ENCODE results near the gene NRXN2. TPM values are rescaled to one million over a fixed set of nuclear protein-coding genes. Genes with fewer than 3 reads are reported as not detected.

Gene NRXN2
- total RNA-seq, 1 donor from 2014 or later: 2.2 TPM

- no peak for DNase-seq (ENCODE audit: low spot score)
- no peaks in the 10 kb centered on the region for H3K9me3 ChIP-seq (ENCODE audit: low read depth)
- Mint-ChIP-seq H3K4me1 (peaks cover 31% of the 10 kb centered on the region), H3K36me3 (no peaks in the 10 kb centered on the region), H3K27me3 (ENCODE audit: insufficient read depth, low read depth) (peaks cover 17% of the 10 kb centered on the region), H3K9me3 (no peaks in the 10 kb centered on the region), H3K4me3 (no peak overlapping the region), H3K27ac (no peak overlapping the region)
- H3K27ac ChIP-seq: no peak overlapping the region
- no peak overlapping the region for H2AFZ ChIP-seq (replicated peaks)
- H3K4me3 ChIP-seq: no peak overlapping the region
- H3F3A ChIP-seq (ENCODE audit: low read depth): peaks cover 15% of the 10 kb centered on the region
- H3K79me2 ChIP-seq (ENCODE audit: low read depth): no peaks in the 10 kb centered on the region
- H3K4me2 ChIP-seq: no peak overlapping the region
- TF ChIP-seq CTCF (IDR thresholded peaks at IDR 0.05): no peak
- TF ChIP-seq EZH2phosphoT487 (IDR thresholded peaks at IDR 0.05): no peak
- no peak for TF ChIP-seq EZH2 (IDR thresholded peaks at IDR 0.05)
- no peak overlapping the region for H3K9ac ChIP-seq
- H3K4me1 ChIP-seq: peaks cover 14% of the 10 kb centered on the region
- no peaks in the 10 kb centered on the region for H3K36me3 ChIP-seq
- H3K27me3 ChIP-seq: peaks cover 31% of the 10 kb centered on the region
- peaks cover 2% of the 10 kb centered on the region for H4K20me1 ChIP-seq (ENCODE audit: low read depth)
Measured at GRCh38 chr11:64647019-64647779, 75.8 kb downstream of the NRXN2 start.

GRCh38 chr11:64644647-64645275, 78.2 kb downstream of the NRXN2 start:
- H3K79me2 ChIP-seq (ENCODE audit: low read depth): no peaks in the 10 kb centered on the region
- Mint-ChIP-seq H3K27ac (no peak overlapping the region), H3K9me3 (no peaks in the 10 kb centered on the region), H3K36me3 (no peaks in the 10 kb centered on the region), H3K4me3 (peak overlapping the region; percentile 91), H3K27me3 (ENCODE audit: insufficient read depth, low read depth) (peaks cover 10% of the 10 kb centered on the region), H3K4me1 (peaks cover 31% of the 10 kb centered on the region)
- no peak overlapping the region for H3K9ac ChIP-seq
- H3K4me2 ChIP-seq: peak overlapping the region; percentile 90
- no peak overlapping the region for H3K27ac ChIP-seq
- H3K9me3 ChIP-seq (ENCODE audit: low read depth): no peaks in the 10 kb centered on the region
- H3K4me1 ChIP-seq: peaks cover 14% of the 10 kb centered on the region
- peak; percentile 72 for DNase-seq (ENCODE audit: low spot score)
- H4K20me1 ChIP-seq (ENCODE audit: low read depth): peaks cover 15% of the 10 kb centered on the region
- no peaks in the 10 kb centered on the region for H3K36me3 ChIP-seq
- peak overlapping the region; percentile 80 for H3K4me3 ChIP-seq
- H3F3A ChIP-seq (ENCODE audit: low read depth): peaks cover 15% of the 10 kb centered on the region
- H3K27me3 ChIP-seq: peaks cover 55% of the 10 kb centered on the region
- H2AFZ ChIP-seq (replicated peaks): no peak overlapping the region
- TF ChIP-seq CTCF (IDR thresholded peaks at IDR 0.05): peak; percentile 30
- TF ChIP-seq EZH2 (IDR thresholded peaks at IDR 0.05): no peak

GRCh38 chr11:64643920-64644646, 78.9 kb downstream of the NRXN2 start:
- Histone ChIP-seq H4K20me1 (ENCODE audit: low read depth) (peaks cover 15% of the 10 kb centered on the region), H3K4me3 (peak overlapping the region; percentile 80), H3K9ac (no peak overlapping the region), H3F3A (ENCODE audit: low read depth) (peaks cover 15% of the 10 kb centered on the region), H3K4me2 (peak overlapping the region; percentile 90), H2AFZ (replicated peaks) (no peak overlapping the region), H3K4me1 (peaks cover 14% of the 10 kb centered on the region), H3K27ac (no peak overlapping the region), H3K36me3 (no peaks in the 10 kb centered on the region), H3K27me3 (peaks cover 62% of the 10 kb centered on the region), H3K79me2 (ENCODE audit: low read depth) (no peaks in the 10 kb centered on the region), H3K9me3 (ENCODE audit: low read depth) (no peaks in the 10 kb centered on the region)
- Mint-ChIP-seq H3K27me3 (ENCODE audit: insufficient read depth, low read depth) (peaks cover 7% of the 10 kb centered on the region), H3K27ac (no peak overlapping the region), H3K4me1 (peaks cover 26% of the 10 kb centered on the region), H3K4me3 (peak overlapping the region; percentile 91), H3K9me3 (no peaks in the 10 kb centered on the region), H3K36me3 (no peaks in the 10 kb centered on the region)
- no peak for TF ChIP-seq EZH2phosphoT487 (IDR thresholded peaks at IDR 0.05)
- TF ChIP-seq EZH2 (IDR thresholded peaks at IDR 0.05): no peak
- TF ChIP-seq CTCF (IDR thresholded peaks at IDR 0.05): no peak
- no peak for DNase-seq (ENCODE audit: low spot score)
